ENCODE results near the gene FAM3C.
"Not testable (repeated sequence)": the region's sequence is repeated elsewhere in the genome, so short reads cannot be mapped to it uniquely, and the experiment has no call there.

The FAM3C gene, protein sequence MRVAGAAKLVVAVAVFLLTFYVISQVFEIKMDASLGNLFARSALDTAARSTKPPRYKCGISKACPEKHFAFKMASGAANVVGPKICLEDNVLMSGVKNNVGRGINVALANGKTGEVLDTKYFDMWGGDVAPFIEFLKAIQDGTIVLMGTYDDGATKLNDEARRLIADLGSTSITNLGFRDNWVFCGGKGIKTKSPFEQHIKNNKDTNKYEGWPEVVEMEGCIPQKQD

DNA sequence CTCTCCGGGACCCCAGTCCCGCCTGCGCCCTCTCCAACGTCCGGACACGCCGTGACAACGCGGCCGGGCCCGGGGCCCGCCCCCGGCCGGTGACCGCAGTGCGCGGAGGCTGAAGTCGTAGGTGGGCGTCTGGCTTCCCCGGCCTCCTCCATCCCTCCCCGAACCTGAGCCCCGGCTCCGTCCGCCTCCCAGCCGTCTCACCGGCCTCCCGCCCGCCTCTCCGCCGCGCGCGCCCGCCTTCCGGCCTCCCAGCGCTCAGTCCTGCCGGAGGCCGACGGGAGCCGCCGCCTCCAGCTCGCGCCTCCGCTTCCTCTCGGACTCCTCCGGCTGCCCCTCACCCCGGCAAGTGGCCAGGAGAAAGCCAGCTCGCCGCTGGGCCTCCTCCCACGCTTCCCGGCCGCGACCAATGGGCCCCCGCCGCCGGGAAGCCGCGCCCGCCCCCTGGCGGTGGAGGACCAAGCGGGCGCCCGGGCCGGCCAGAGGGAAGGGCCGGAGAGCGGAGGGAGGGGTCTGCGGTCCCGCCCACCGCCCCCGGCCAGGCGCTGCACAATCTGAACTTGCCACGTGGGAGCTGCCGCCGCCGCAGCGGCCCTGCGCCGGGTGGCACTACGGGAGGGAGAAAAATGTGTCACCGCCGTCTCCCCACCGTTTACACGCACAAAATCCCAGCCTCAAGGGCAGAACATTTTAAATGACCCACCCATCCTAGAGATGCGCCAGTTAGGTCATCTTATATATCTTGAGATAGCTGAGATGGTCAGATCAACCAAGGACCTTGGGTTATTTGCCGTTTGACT, at the start of gene FAM3C:
FAM3C (minus strand) TSS at position 348 of the 797 bp plus-strand sequence. CDS start 13,339 bp downstream, outside the sequence.
- peak; percentile 39 for DNase-seq

DNA sequence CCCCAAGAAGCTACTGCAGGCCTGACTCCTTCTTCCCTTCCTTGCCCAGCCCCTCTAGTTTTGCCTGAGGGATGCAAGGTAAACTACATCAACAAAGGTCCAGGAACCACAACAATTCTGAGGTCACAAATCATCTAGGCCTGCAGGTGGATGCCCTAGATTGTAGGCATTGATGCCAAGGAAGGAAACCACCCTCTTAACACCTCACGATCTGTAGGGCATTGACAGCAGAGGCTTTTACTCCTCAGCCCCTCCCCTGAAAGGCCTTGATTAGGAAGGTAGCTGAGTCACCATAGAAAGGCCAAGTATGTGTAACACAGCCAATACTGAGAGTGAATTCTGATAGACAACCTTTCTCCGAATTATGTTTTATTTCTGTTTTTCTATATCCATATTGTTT, 46.7 kb upstream of the FAM3C start:
- no peak for DNase-seq

DNA sequence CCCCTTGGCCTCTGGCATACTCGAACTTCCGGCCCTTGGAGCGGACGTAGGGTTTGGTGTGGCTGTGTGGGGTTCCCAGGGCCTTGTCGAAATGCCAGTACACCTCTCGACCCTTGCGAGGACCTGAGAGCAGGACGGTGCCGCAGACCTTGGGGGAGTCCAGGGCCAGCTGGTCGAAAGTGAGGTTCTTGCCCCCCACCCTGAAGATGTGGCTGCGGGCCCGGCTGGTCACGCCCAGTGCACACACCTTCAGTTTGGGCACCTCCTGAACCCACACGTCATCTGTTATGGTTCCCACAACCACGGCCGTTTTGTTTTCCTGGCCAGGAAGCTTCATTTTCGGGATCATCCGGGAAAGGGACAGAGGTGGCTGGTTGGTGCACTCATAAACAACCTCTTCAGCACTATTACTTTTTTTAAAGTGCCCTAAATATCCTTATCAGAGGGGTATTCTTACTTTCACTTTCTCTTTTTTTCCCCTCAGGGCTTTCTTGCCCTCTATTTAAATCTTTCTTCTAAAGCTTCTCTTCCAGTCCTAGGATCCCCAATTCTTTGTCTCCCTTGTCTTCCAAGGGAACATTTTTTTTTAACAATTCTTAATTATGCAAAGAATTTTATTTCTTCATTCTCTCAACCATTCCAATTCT, 44.9 kb upstream of the FAM3C start:
- DNase-seq = no peak

DNA sequence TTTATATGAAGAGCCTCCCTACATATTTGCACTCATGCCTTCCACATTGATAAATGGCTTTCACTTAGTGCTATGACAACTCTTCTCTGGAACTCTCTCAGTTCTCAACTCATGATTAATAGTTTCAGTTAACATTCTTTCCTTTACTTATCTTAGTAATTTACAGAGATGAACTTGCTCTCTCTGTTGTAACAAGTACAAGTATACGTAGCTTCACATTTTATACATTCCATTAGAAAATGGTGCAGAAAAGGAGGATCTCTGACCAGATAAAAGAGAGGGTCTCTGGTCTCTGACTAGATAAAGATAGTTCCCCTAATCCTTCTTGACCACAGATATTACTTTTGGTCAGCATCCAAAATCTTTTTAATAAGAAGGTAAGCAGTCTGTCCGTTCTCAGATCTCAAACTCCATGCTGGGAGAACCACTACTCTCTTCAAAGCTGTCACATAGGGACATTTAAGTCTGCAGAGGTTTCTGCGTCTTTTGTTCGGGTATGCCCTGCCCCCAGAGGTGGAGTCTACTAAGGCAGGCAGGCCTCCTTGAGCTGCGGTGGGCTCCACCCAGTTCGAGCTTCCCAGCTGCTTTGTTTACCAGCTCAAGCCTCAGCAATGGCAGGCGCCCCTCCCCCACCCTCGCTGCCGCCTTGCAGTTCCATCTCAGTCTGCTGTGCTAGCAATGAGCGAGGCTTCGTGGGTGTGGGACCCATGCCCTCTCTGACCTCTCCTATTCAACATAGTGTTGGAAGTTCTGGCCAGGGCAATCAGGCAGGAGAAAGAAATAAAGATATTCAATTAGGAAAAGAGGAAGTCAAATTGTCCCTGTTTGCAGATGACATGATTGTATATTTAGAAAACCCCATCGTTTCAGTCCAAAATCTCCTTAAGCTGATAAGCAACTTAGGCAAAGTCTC, 42.2 kb upstream of the FAM3C start:
- DNase-seq = not testable (repeated sequence)

DNA sequence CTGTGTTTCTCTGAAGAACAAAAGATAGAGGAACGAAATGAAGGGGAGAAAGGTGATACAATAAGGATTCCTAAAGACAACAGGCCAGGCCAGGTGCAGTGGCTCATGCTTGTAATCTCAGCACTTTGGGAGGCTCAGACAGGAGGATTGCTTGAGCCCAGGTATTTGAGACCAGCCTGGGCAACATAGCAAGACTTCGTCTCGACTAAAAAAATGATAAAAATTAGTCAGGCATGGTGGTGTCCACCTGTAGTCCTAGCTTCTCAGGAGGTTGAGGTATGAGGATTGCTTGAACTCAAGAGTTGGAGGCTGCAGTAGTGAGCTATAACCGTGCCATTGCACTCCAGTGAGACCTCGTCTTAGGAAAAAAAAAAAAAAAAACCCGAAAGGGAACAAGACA, 41.4 kb upstream of the FAM3C start:
- no peak for DNase-seq

DNA sequence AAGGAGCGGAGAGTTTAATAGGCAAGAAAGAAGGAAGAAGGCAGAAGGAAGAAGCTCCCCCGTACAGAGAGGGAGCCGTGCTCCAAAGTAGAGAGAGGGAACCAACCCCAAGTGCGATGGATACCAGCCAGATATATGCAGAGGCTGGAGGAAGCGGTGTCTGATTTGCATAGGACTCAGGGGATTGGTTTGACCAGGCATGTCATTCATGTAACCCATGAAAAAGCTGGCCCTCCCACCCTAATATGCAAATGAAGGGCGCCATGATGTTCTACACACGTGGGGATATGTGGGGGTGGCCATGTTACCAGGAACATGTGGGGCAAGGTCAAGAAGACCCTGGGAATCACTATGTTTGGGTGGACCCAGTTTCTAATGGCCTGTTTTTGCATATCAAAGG, 40.6 kb upstream of the FAM3C start:
- no peak for DNase-seq

DNA sequence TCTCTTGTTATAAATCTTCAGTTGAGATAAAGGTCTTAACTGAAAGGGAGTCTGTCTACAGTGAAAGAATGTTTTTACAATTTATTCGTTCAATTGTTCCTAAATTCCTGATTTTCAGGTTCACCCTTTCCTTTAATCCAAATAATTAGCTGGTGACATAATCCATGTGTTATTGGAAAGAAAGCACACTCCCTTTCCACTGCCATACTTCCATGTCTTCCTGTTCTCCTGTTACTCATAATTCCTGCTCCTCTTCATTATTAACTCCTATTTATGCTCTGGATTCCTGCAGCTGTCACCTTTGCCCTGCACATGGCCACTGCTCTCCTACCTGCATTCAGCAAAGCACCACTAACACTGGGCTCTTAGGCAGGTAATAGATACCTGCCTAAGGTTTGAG, 40.0 kb upstream of the FAM3C start:
- DNase-seq = no peak

DNA sequence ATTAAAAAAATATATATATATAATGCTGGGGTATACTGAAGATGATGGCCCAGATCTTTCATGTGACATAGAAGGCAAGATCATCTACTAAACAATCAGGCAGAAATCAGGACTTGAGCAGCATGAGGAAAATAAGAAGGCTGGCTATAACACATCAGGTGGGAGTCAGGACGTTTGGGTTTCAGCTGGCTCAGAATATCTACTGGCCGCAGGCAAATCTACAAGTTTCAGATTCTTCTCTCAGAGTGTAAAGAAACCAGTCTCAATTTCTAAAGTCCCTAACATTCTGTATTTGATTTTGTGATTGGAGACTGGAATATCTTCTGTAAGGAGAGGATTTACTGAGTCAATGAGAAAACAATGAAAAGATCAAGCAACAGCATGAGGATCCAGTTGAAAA, 37.7 kb upstream of the FAM3C start:
- no peak for DNase-seq

DNA sequence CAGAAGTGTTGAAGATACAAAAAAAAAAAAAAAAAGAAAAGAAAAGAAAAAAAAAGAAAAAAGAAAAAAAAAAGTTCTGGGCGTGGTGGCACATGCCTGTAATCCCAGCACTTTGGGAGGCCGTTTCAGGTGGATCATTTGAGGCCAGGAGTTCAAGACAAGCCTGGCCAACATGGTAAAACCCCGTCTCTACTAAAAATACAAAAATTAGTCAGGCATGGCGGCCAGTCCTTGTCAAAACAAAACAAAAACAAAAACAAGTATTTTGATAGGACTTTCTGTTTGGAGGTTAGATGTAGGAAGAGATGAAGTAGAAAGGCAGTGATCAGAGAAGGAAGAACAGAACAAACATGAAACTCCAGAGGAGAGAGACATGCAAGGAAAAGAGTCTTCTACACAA, 36.4 kb upstream of the FAM3C start:
- not testable (repeated sequence) for DNase-seq

DNA sequence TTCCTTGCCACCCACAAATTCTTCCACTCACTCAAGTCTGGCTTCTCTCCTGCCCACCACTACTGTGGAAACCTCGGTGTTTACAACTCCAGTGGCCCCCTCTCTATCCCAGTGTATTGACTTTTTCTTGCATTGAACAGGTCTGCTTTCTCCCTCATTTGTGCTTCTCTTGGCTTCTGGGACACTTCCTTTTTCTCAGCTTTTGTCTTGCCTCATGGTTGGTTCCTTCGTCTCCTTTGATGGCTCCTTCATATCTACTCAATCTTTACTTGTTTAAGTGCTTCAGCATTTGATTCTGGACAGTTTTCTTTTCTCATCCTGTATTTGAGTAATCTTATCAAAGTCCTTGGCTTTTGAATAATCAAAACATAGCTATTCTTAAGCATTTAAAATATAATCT, 35.9 kb upstream of the FAM3C start:
- DNase-seq = no peak

DNA sequence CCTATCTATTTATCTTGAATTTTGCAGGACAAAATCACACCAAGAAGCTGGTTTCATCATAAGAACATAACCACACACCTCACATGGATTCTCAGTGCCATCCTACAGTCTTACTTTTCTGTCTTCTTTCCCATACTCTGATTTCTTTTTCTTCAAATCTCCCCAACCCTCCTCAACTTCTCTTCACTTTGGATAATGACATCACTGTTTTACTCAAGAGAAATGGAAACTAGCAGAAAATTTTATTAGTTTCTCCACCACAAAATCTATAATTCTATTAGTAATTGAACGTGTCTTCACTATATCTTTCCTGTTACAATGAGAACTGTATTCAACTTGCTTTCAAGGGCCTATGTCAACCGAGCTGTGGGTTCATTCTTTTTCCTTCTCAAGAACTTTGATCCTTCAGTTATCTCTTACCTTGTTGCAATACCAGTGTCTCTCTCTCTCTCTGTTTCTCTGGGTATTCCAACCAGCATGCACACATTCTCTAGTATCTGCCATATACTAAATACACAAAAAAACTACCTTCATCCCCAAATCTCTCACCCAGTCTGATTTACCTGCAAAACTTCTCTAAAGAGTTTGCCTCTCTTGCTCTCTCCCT, 35.4 kb upstream of the FAM3C start:
- DNase-seq = no peak

DNA sequence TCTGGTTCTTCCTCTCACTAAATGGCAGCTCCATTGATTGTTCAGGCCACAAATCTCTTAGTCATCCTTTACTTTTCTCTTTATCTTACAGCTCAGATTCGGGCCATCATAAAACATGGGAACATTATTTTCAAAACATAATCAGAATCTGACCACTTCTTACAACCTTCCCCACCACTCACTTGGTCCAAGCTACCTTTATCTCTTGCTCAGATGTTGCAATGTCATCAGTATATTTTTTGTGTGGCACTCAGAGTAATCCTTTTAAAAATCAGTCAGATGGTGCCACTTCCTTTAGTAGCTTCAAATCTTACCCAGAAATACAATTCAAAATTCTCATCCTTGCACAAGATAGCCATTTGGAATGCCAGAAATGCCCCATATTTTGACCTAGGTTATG, 34.5 kb upstream of the FAM3C start:
- no peak for DNase-seq

DNA sequence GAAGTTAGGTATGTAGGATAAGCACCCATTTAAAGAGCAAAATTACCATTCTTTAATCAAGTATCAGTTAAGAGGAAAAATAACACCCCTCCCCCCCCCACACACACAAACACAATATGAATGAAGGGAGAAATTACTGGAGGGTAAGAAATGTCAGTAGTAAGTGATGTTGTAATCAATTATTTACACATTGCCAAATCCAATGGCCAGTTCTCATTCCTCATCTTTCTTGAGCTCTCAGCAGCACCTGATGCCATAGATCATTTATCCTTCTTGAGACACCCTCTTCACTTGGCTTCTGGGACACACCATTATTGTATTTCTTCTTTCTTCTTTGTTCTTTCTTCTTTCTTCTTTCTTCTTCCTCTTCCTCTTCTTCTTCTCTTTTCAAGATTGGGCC, 33.7 kb upstream of the FAM3C start:
- no peak for DNase-seq

DNA sequence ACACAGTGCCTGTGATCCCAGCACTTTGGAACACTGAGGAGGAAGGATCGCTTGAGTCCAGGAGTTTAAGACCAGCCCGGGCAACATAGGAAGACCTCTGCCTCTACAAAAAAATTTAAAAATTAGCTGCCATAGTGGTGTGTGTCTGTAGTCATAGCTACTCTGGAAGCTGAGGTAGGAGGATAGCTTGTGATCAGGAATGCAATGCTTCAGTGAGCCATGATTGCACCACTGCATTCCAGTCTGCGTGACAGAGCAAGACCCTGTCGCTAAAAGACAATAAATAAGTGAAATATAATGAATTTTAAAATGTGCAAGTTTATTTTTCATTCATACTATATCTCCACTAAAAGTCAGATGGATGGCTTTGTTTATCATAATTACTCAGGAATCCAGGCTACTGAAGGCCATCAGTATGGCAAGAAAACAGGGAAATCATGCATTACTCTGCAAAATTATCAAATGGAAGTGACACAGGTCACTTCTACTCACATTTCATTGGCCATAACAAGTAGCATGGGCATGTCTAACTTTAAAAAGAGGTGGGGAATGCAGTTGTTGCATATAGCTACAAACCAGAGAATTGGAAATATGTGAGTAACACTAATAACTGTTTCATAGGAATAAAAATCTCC, 32.9 kb upstream of the FAM3C start:
- no peak for DNase-seq

DNA sequence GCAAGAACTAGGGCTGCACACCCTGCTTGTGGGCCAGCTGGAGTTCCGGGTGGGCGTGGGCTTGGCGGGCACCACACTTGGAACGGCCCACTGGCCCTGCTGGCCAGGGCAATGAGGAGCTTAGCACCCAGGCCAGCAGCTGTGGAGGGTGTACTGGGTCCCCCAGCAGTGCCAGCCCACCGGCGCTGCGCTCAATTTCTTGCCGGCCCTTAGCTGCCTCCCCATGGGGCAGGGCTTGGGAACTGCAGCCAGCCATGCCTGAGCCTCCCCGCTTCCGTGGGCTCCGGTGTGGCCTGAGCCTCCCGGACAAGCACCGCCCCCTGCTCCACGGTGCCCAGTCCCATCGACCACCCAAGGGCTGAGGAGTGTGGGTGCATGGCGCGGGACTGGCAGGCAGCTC, 25.6 kb upstream of the FAM3C start:
- not testable (repeated sequence) for DNase-seq

DNA sequence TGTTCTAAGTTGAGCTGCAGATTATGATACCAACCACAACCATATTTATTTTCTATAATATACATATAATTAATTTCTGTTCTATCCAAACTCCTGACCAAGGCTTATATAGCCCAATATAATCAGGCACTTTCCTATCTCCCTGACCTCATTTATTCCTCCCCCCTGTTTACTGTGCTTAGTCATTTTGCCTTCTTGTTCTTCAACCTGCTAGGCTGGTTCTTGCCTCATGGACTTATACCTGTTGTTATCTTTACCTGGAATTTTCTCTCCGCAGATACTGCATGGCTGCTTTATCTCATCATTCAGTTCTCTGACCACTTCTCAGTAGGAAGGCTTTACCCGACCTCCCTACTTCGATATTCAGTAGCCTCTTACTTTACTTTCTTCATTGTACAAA, 24.9 kb upstream of the FAM3C start:
- DNase-seq = no peak

DNA sequence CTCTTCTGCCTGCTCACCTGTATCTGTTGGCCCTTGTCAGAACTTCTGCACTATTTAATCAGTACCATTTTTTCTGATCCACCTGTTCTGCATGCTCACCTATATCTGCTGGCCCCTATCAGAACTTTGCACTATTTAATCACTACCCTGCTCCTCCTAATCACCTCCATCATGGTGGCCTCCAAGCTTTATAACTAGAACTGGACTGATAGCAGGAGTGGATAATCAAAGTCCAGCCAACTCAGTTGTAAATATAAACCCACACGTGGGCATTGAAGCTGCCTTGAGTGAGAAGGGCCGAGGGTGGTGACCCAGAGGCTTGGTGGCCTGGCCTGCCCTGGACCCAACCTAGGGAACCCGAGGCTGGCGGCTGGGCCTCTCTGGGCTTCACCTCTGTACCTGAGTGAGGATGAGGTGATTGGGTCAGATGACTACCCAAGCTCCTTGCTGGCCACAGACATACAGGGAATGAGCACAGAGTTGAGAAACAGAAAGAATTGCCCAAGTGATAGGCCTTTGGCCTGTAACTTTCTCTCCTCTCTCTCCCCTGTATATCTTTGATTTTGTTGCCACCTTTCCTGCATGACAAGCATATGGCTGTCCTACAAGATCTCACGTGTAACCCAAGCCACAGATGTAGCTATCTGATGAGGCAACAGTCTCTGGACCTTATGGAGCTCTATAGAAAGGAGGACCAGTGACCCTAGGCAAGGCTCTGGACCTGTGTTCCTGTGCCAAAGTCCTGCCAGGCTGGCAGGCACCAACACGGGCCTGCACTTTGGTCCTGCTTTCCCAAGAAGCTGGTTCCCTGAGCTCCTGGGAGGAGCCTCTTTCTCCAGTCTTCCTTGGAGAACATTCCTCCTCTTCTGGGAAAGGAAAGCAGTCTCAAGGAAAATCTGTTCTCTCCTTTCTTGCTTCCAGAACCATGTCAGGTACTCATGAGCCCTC, 23.4 kb upstream of the FAM3C start:
- no peak for DNase-seq

DNA sequence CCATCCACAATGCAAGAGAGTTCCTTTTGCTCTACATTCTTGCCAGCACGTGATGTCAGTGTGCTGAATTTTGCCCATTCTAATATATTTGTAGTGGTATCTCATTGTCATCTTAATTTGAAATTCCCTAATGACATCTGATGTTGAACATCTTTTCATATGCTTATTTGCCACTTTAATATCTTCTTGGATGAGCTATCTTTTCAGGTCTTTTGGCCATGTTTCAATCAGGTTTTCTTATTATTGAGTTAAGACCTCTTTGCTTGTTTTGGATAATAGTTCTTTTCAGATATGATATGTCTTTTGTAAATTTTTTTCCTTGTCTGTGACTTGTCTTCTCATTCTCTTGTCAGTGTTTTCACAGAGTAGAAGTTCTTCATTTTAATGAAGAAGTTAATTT, 20.4 kb upstream of the FAM3C start:
- DNase-seq = no peak

DNA sequence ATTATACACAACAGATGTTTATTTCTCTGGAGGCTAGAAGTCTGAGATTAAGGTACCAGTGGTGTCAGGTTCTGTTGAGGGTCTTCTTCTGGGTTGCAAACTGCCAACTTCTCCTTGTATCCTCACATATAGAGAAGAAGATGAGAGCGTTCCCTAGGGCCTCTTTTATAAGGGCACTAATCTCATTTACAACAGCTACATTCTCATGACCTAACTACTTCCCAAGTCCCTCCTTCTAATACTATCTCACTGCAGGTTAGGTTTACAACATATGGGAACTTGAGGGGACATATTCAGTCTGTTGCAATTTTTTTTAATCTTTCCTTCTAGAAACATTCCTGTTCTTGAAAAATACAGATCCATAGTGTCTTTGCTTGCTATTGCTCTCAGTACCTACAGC, 18.3 kb upstream of the FAM3C start:
- no peak for DNase-seq

DNA sequence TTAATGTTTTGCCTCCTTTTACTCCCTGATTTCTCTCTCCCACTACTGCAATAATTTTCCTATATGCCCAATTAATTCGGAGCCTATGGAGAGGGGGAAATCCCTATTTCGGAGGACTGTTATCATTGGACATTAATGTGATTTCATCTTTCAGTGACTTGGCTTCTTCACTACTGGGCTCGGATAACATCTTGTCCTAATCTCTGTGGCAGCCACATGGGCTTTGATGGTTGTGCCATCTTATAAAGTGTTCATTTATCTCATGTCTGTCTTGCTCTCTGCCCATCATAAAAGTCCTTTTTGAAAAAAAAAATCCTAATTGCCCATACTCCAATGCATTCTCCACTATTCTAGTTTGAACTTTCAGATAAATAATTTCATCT, 15.5 kb upstream of the FAM3C start:
- DNase-seq = no peak

Data from NCI-H524 treated with DMSO at 0.1 percent for 48 hours (cell line).